ENCODE measurements around the gene CHD5.

Gene CHD5

GRCh38 chr1:6202256-6202655 lies 22.1 kb upstream of the CHD5 start:
- Histone ChIP-seq H3K27me3 (ENCODE audit: control insufficient read depth, insufficient read depth, low read length) (no peaks in the 10 kb centered on the region), H3K4me3 (ENCODE audit: low read depth, low read length) (no peak overlapping the region), H3K9me3 (ENCODE audit: control insufficient read depth, low read length) (no peaks in the 10 kb centered on the region), H3K4me2 (ENCODE audit: low read length) (no peak overlapping the region), H2AFZ (no peak overlapping the region), H3K36me3 (ENCODE audit: control insufficient read depth, insufficient read depth, low read length) (no peaks in the 10 kb centered on the region), H3K4me1 (peaks cover 3% of the 10 kb centered on the region), H3K9ac (no peak overlapping the region), H3K27ac (no peak overlapping the region), H3K79me2 (peaks cover 18% of the 10 kb centered on the region)
- TF ChIP-seq CTCF (IDR thresholded peaks at IDR 0.05): no peak

- no peaks in the 10 kb centered on the region for H3K36me3 ChIP-seq (ENCODE audit: control insufficient read depth, insufficient read depth, low read length)
- peaks cover 3% of the 10 kb centered on the region for H3K4me1 ChIP-seq
- H2AFZ ChIP-seq: peak overlapping the region; percentile 93
- H3K4me2 ChIP-seq (ENCODE audit: low read length): peak overlapping the region; percentile 74
- H3K27me3 ChIP-seq (ENCODE audit: control insufficient read depth, insufficient read depth, low read length): no peaks in the 10 kb centered on the region
- no peak for TF ChIP-seq CTCF (IDR thresholded peaks at IDR 0.05)
- peaks cover 21% of the 10 kb centered on the region for H3K79me2 ChIP-seq
- H3K9me3 ChIP-seq (ENCODE audit: control insufficient read depth, low read length): no peaks in the 10 kb centered on the region
- peak overlapping the region; percentile 93 for H3K4me3 ChIP-seq (ENCODE audit: low read depth, low read length)
- H3K9ac ChIP-seq: no peak overlapping the region
- H3K27ac ChIP-seq: peak overlapping the region; percentile 85
Measured at GRCh38 chr1:6200188-6200809, 20.2 kb upstream of the CHD5 start.

GRCh38 chr1:6199298-6200187 lies 19.4 kb upstream of the CHD5 start, which contains the start of gene RPL22:
Gene RPL22, minus strand, starts transcription at chr1:6199595. Its CDS starts 22 bp downstream, at chr1:6199573.
- H3K4me1 ChIP-seq: no peaks in the 10 kb centered on the region
- H3K36me3 ChIP-seq (ENCODE audit: control insufficient read depth, insufficient read depth, low read length): no peaks in the 10 kb centered on the region
- TF ChIP-seq CTCF (IDR thresholded peaks at IDR 0.05): no peak
- H3K27me3 ChIP-seq (ENCODE audit: control insufficient read depth, insufficient read depth, low read length): no peaks in the 10 kb centered on the region
- H3K9ac ChIP-seq: peak within 1 kb of the TSS; percentile 47
- no peaks in the 10 kb centered on the region for H3K9me3 ChIP-seq (ENCODE audit: control insufficient read depth, low read length)
- peak within 1 kb of the TSS; percentile 85 for H3K27ac ChIP-seq
- H3K79me2 ChIP-seq: peaks cover 22% of the 10 kb centered on the region
- peak within 1 kb of the TSS; percentile 93 for H2AFZ ChIP-seq
- H3K4me3 ChIP-seq (ENCODE audit: low read depth, low read length): peak within 1 kb of the TSS; percentile 93
- peak within 1 kb of the TSS; percentile 92 for H3K4me2 ChIP-seq (ENCODE audit: low read length)

GRCh38 chr1:6198646-6199297 lies 18.7 kb upstream of the CHD5 start:
- Histone ChIP-seq H3K27ac (peak overlapping the region; percentile 85), H3K27me3 (ENCODE audit: control insufficient read depth, insufficient read depth, low read length) (no peaks in the 10 kb centered on the region), H3K4me3 (ENCODE audit: low read depth, low read length) (peak overlapping the region; percentile 93), H3K36me3 (ENCODE audit: control insufficient read depth, insufficient read depth, low read length) (no peaks in the 10 kb centered on the region), H3K4me1 (no peaks in the 10 kb centered on the region), H3K9ac (peak overlapping the region; percentile 47), H2AFZ (peak overlapping the region; percentile 61), H3K9me3 (ENCODE audit: control insufficient read depth, low read length) (no peaks in the 10 kb centered on the region), H3K79me2 (peaks cover 28% of the 10 kb centered on the region), H3K4me2 (ENCODE audit: low read length) (peak overlapping the region; percentile 92)
- no peak for TF ChIP-seq CTCF (IDR thresholded peaks at IDR 0.05)

Data from parathyroid adenoma (tissue), 2 donors.